Tibial artery (tissue), 4 donors: ENCODE data around the gene AKAP9.
"Not testable (repeated sequence)": the region's sequence is repeated elsewhere in the genome, so short reads cannot be mapped to it uniquely, and the experiment has no call there.

Source experiments
- DNase-seq, 2 donors: peaks; one replicate each; pipeline ENCODE4 v3.0.0-alpha.2; 2019
- H3K27ac ChIP-seq, 2 donors: fragments of 200-600 bp; sonication (generic) in 1 of 2; 1 replicate in 1 of 2; 2 replicates in 1 of 2; pipeline ENCODE4 v1.5.1; 2018 to 2019; ENCODE audit warnings: mild to moderate bottlenecking in 1 of 2
- H3K27me3 ChIP-seq, 2 donors: fragments of 200-600 bp; sonication (generic) in 1 of 2; one replicate each; pipeline versions ENCODE4 v1.5.1 to v1.6.0; 2016 to 2019
- H3K36me3 ChIP-seq, 3 donors: fragments of 200-600 bp; sonication (generic) in 2 of 3; one replicate each; pipeline ENCODE4 v1.5.1; 2016 to 2019; ENCODE audit warnings: mild to moderate bottlenecking in 2 of 3
- H3K4me1 ChIP-seq, 4 donors: fragments of 200-600 bp; sonication (generic) in 2 of 4; 1 replicate in 3 of 4; 2 replicates in 1 of 4; pipeline ENCODE4 v1.5.1; 2016 to 2019
- H3K4me3 ChIP-seq, 2 donors: fragments of 200-600 bp; sonication (generic) in 1 of 2; 1 replicate in 1 of 2; 2 replicates in 1 of 2; pipeline ENCODE4 v1.5.1; 2018 to 2019; ENCODE audit warnings: mild to moderate bottlenecking in 2 of 2
- H3K9me3 ChIP-seq, 3 donors: fragments of 200-600 bp; sonication (generic) in 1 of 3; one replicate each; pipeline ENCODE4 v1.5.1; 2016 to 2019
- CTCF ChIP-seq, 2 experiments: fragments of 200-600 bp in 1 of 2; fragments of 450-650 bp in 1 of 2; IDR thresholded peaks; one replicate each; pipeline ENCODE4 v1.5.1; 2017 to 2019; ENCODE audit warnings: antibody characterized with exemption in 2 of 2, mild to moderate bottlenecking in 1 of 2, moderate library complexity in 1 of 2
- intact Hi-C: fragments of 100-400 bp; cut with DNase I; formaldehyde crosslinking; loops from one replicate; pipeline ENCODE4 v1.15.0; 2023; ENCODE audit warnings: low total_unique reads

Gene AKAP9

DNA sequence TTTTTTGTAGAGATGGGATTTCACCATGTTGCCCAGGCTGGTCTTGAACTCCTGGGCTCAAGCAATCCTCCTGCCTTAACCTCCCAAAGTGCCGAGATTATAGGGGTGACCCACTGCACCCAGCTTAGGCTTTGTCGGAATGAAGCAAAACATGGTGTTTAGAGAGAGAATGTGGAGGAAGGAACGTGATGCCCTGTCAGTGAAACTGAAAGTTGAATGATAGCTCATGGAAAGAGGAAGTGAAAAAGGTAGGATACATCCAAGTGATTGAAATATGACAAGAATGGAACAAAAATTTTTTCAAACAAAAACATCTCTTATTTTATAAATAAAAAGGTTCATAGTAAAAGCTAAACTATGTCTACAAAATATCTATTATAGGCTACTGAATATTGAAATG, 5.9 kb downstream of the AKAP9 start:
- H3K4me1 ChIP-seq = peaks cover 0 to 35% (median 13%) of the 10 kb centered on the region in 4 donors
- intact Hi-C loops = no loop called here
- H3K27ac ChIP-seq = no peak overlapping the region
- no peak for TF ChIP-seq CTCF (IDR thresholded peaks at IDR 0.05)
- H3K36me3 ChIP-seq = no peaks in the 10 kb centered on the region
- no peaks in the 10 kb centered on the region for H3K27me3 ChIP-seq
- no peak for DNase-seq
- no peak overlapping the region for H3K4me3 ChIP-seq
- no peaks in the 10 kb centered on the region for H3K9me3 ChIP-seq

GRCh38 chr7:91947948-91948347, 7.3 kb downstream of the AKAP9 start:
- no peak for DNase-seq
- intact Hi-C loops = no loop called here
- no peak for TF ChIP-seq CTCF (IDR thresholded peaks at IDR 0.05)
- no peak overlapping the region for H3K4me3 ChIP-seq
- H3K27me3 ChIP-seq = no peaks in the 10 kb centered on the region
- no peak overlapping the region for H3K27ac ChIP-seq
- H3K36me3 ChIP-seq = no peaks in the 10 kb centered on the region
- H3K4me1 ChIP-seq = peaks cover 0 to 22% (median 9%) of the 10 kb centered on the region in 4 donors
- no peaks in the 10 kb centered on the region for H3K9me3 ChIP-seq

DNA sequence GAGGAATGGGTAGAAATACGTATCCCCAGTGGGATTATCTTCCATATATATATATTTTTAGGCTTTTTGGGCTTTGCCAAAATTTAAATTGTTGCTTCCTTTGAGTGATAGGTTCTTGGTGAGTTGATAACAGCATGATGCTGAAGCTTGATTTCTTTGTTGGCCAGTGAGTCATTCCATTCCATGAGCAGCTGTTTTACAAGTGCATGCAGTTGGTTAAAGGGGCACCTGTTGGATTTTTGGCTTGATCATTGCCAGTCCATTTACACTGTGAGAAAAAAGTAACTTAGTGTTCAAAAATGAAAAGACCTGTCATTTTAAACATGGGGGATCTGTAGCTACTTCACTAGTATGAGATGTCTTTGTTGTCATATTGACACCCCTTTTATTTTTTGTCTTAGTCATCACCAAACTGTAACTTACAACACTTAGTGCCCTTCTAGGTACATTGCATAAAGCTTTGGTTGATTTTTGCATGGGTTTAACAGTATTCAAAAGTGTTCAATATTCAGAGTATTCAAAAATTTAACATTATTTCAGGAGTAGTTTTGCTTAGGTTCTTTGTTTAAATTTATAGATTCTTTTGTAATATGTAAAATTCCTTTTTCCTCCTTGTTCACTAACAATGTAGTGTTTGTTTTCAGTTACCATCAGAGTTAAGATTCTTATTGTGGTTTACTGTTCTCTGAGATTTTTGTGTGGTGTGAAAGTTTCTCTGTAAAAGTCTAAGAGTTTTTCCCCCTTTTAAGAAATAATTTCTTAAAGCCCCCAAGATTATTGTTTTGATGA, 8.8 kb downstream of the AKAP9 start:
- Histone ChIP-seq H3K4me1 (peaks cover 0 to 17% (median 7%) of the 10 kb centered on the region in 4 donors), H3K27ac (no peak overlapping the region), H3K27me3 (no peaks in the 10 kb centered on the region), H3K36me3 (no peaks in the 10 kb centered on the region), H3K4me3 (no peak overlapping the region), H3K9me3 (no peaks in the 10 kb centered on the region)
- no peak for TF ChIP-seq CTCF (IDR thresholded peaks at IDR 0.05)
- no peak for DNase-seq
- intact Hi-C loops = no loop called here

GRCh38 chr7:91953618-91954017, 13.0 kb downstream of the AKAP9 start:
- no peak for DNase-seq
- Histone ChIP-seq H3K4me1 (peaks cover 0 to 25% (median 6%) of the 10 kb centered on the region in 4 donors), H3K36me3 (no peaks in the 10 kb centered on the region), H3K4me3 (no peak overlapping the region), H3K27ac (no peak overlapping the region), H3K9me3 (no peaks in the 10 kb centered on the region), H3K27me3 (no peaks in the 10 kb centered on the region)
- TF ChIP-seq CTCF (IDR thresholded peaks at IDR 0.05) = no peak
- intact Hi-C loops = no loop called here

DNA sequence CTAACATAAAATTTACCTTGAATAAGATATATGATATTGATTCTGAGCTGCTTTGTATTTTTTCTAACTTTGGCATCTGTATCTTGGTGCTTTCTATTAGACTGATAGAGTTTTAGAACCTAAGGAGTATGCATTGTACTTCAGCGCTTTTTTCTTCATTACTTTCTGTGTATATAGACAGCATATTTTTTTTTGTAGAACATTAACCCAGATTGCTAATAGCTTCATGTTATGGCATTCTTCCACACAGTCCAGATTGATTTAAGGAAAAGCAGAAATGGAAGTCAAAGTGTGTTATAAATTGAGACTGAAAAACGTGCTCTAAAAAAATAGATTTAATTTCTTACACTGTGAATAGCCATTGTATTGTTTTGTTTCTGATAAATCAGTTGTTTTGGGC, 15.8 kb downstream of the AKAP9 start:
- H3K36me3 ChIP-seq, intact Hi-C loops, DNase-seq, H3K4me3 ChIP-seq, H3K27me3 ChIP-seq, H3K27ac ChIP-seq, H3K9me3 ChIP-seq: not testable (repeated sequence)
- H3K4me1 ChIP-seq = peaks cover 0 to 27% (median 11%) of the 10 kb centered on the region in 4 donors

- Histone ChIP-seq H3K27me3 (no peaks in the 10 kb centered on the region), H3K4me1 (peaks cover 0 to 27% (median 11%) of the 10 kb centered on the region in 4 donors), H3K9me3 (no peaks in the 10 kb centered on the region), H3K27ac (no peak overlapping the region), H3K4me3 (no peak overlapping the region), H3K36me3 (no peaks in the 10 kb centered on the region)
- no peak for TF ChIP-seq CTCF (IDR thresholded peaks at IDR 0.05)
- no peak for DNase-seq
- intact Hi-C loops = no loop called here
Measured at GRCh38 chr7:91957232-91957631, 16.6 kb downstream of the AKAP9 start.
